HG03139 (cell line): Measurements from ENCODE around the gene CDC73.

ENCODE experiments used
- ATAC-seq: cut with Tn5 transposase; IDR thresholded peaks from one replicate; pipeline ENCODE4 v1.9.1; 2021; ENCODE audit not compliant: unreplicated experiment

The CDC73 gene

DNA sequence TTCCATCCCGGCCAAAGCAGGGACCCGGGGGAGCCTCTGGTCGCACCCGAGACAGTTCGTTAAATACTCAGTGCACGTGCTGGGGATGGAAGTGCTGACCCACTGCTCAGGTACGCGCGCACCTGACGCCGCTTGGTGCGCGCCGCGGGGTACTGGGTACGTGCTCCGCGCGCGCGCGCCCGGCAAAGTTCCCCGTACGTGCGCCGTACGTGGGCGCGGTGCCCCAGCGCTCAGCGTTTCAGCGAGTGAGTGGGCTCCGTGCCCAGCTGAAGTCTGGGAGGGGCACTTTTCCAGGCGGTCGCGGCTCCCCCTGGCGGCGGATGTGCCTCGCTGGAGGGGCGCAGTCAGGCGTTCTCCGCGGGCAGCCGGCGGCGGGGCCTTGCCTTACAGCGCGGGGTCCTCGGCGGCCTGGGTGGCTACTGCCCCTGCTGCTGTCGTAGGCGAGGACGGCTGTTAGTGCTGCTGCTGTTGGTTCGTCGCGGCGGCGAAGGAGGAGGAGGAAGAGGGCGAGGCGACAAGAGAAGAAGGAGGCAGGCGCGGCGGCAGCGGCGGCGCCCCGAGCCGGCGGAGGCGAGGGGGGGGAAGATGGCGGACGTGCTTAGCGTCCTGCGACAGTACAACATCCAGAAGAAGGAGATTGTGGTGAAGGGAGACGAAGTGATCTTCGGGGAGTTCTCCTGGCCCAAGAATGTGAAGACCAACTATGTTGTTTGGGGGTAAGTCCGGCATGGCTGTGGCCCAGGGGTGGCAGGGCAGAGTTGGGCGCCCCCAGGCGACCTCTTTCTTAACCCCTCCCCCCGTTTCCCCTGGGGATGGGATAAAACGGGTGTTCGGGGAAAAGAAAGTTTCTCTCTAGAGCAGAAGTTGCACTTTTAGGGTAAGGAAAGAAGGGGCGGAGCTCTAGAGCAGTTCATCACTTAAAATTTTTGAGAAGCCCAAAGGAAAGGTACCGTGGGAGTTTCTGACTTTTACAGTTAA, at the start of gene CDC73:
TSS of gene CDC73 (plus strand) at position 416 of the 978 bp plus-strand sequence. CDS start at position 586, 170 bp downstream.
- ATAC-seq: peak; percentile 93

- no peak for ATAC-seq
Observed at GRCh38 chr1:193077991-193078390, 43.8 kb upstream of the CDC73 start.

DNA sequence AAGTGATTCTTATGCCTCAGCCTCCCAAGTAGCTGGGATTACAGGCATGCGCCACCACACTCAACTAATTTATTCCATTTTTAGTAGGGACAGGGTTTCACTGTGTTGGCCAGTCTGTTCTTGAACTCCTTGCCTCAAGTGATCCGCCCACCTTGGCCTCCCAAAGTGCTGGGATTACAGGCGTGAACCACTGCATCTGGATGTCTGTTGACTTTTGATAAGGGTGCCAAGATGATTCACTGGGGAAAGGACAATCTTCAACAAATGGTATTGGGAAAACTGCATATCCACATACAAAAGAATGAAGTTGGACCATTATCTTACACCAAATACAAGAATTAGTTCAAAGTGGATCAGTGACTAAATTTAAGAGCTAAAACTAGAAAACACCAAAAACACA, 42.6 kb upstream of the CDC73 start:
- no peak for ATAC-seq

DNA sequence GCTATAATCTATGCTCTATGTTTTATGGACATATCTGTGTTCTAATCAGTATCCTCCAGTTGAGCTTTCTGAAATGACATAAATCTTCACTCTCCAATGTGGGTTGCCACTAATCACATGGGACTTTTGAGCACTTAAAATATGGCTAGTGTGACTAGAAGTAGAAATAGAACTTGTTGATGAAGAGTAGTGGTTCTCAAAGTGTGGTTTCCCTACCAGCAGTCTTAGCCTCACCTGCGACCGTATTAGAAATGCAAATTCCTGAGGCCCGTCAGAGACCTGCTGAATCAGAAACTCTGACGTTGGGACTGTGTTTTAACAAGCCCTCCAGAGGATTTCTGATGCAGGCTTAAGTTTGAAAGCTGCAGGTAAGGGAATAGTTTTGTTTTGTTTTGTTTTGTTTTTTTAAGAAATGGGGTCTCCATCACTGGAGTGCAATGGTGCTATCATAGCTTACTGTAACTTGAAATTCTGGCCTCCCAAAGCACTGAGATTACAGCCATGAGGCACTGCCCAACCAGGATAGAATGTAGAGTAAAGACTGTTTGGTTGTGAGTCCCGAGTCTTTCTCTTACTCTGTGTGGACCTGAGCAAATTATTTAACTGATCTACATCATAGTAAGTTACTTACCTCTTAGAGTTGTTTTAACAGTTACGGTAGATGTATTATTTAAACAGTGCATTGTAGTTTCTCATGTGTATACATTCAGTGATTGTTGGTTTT, 38.3 kb upstream of the CDC73 start:
- peak; percentile 74 for ATAC-seq

- ATAC-seq: no peak
Observed at GRCh38 chr1:193085263-193085662, 36.6 kb upstream of the CDC73 start.

GRCh38 chr1:193086342-193086741, 35.5 kb upstream of the CDC73 start:
- no peak for ATAC-seq

GRCh38 chr1:193087893-193088292, 33.9 kb upstream of the CDC73 start:
- no peak for ATAC-seq

- ATAC-seq: no peak
Observed at GRCh38 chr1:193090865-193091264, 31.0 kb upstream of the CDC73 start.

GRCh38 chr1:193094112-193094511, 27.7 kb upstream of the CDC73 start:
- ATAC-seq: no peak

DNA sequence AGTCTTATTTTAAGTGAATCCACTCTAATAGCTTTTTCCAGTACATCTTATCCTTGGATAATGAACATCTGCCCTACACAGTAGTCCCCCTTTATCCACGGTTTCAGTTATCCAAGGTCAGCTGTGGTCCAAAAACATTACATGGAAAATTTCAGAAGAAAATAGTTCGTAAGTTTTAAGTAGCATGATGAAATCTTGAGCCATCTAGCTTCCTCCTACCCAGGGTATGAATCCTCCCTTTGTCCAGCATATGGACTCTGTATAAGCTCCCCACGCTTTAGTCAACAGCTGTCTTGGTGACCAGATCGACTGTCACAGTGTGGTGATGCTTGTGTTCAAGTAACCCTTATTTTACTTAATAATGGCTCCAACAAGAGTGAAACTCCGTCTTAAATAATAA, 19.2 kb upstream of the CDC73 start:
- ATAC-seq: no peak

DNA sequence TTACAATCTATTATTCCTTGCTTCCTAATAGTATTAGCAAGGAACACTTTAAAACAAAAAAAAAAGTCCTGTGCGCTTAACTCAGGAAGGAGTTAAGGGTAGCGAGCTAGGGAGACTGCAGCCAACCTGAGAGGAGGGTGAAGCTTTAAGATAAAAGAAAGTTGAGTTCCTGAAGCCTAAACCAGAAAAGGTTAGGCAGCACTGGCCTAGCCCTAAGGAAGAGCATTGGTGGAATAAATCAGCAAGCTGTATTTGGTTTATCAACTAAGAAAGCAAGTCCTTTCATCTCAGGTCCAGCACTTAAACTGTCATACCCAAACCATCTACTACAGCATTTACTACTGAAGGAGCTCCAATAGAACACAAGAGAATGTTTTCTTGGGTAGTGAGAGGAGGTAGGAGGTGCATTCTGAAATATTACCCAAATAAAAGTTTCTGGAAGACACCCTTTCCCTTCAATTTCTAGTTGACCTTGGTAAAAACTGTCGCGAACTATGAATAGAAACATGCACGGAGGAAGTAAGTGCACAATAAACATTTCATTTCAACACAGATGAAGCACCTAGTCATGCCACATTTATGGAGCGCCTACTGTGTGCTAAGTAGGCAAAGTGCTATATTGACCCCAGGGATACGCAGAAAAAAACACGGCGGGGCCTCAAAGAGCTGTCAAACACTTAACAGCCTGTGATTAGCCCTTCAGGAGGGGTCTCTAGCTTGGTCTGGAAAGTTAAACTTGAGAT, 17.9 kb upstream of the CDC73 start:
- no peak for ATAC-seq

DNA sequence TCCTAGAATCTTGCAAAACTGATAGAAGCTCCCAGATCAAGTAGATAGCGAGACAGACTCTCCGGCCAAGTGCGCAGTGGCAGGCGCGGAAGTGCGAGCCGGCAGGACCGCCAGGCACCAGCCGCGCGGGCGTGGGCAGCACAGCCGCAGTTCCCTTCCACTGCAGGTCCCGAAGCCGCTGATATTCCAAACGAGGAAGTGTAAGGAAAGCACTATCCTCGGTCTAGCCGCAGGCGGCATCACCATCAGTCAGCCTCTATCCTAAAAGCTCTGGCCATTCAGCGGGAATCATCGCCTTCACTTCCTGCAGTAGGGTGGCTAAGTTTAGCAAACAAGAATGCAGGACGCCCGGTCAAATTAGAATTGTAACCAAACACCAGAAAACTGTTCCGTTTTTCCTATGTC, 17.3 kb upstream of the CDC73 start:
- peak; percentile 33 for ATAC-seq

DNA sequence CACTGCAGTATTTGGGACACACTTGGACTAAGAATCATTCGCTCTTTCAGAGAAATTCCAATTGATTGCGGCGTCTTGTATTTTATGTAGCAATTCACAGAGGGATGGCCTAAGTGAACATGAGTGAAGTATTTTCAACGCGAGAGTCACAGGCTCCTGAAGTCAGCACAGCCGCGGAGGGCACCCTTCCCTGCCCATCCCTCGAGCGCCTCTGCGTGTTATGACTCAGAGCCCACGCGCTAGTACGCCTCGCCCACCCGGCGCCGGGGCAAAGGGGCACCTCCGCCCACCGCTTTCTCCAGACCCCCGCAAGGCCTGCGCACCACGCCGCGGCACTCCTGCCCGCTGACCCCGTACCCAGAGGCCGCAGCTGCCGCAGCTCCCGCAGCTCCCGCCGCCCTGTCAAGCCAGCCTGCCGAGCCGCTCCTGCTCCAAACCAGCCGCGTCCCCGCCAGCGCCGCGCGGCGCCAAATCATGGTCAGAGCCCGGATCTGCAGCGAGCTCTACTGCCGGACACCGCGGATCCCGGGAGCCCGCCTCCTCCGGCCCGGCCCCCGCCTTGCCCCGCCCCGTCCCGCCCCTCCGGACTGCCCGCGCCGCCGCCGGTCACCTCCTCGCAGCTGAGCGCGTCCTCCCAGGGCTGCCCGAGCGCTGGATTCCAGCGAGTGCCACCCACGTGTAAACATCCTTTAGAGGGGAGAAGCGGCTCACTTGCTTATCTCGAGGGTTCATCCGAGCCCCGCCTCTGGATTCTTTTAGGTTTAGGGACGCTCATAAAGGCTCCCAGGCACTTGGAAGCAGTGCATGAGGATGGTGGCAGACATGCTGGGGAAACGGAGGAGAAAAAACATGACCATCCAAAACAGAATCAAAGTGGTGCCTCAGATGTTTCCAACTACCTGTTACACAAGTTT, 16.7 kb upstream of the CDC73 start, which contains the start of gene GLRX2:
TSS of gene GLRX2 (minus strand) at position 508 of the 914 bp plus-strand sequence. CDS start at position 476, 32 bp downstream.
- ATAC-seq: peak; percentile 91

DNA sequence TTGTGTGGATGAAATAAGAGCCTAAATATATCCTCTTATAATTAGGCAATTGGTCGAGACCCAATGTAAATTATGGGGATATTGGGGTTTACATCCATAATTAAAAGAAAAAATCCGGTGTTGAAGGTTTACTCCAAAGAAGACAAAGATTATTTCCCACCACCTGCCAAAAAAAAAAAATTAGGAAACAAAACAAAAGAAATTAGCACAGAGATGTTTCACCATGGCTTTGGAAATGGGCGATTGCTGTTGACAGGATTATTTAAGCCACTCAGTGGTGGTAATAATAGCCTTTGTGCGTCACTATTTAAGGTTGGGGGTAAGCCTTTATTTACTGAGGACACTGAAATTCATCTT, 16.0 kb upstream of the CDC73 start:
- no peak for ATAC-seq

DNA sequence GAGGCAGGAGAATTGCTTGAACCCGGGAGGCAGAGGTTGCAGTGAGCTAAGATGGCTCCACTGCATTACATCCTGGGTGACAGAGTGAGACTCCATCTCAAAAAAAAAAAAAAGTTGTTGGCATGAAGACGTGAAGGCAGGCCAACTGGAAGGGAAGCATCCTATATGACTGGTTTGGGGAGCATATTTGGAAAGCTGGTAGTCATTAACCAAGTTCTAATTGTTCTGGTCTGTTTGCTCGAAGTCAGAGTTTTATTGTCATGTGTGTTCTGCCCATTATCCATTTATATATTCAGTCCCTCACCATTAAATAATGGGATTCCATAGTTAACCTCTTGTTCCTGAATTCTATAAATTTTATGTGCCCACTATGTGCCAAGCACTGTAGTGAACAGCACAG, 13.4 kb upstream of the CDC73 start:
- no peak for ATAC-seq

DNA sequence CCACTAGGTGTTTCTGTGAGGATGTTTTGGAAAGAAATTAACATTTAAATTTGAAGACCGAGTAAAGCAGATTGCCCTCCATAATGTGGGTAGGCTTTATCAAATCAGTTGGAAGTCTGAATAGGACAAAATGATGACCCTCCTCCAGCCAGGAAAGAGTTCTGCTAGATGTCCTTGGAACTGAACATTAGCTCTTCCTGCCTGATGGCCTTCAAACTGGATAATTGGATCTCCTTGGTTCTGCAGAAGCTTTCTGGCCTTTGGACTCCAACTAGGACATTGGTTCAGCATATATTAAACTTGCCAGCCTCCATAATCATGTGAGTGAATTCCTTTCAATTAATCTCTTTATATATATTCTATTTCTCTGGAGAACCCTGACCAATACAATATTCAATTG, 12.2 kb upstream of the CDC73 start:
- no peak for ATAC-seq

GRCh38 chr1:193110246-193110645, 11.6 kb upstream of the CDC73 start:
- ATAC-seq: no peak

GRCh38 chr1:193110864-193111263, 11.0 kb upstream of the CDC73 start:
- ATAC-seq: no peak

DNA sequence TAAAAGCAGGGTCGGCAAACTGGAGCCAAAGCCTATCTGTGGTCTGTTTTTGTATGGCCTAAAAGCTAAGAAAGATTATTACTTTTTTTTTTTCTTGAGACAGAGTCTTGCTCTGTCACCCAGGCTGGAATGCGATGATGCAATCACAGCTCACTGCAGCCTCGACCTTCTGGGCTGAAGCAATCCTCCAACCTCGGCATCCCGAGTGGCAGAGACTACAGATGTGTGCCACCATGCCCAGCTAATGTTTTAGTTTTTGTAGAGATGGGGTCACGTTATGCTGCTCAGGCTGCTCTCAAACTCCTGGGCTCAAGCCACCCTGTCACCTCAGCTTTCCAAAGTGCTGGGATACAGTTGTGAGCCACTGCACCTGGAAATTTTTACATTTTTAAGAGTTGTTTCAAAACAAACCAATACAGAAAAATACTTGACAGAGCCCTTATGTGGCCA, 10.2 kb upstream of the CDC73 start:
- ATAC-seq: no peak
